ENCODE results near the gene SENP1. TPM values are rescaled to one million over a fixed set of nuclear protein-coding genes. Genes with fewer than 3 reads are reported as not detected.
"Not testable (repeated sequence)": the region's sequence is repeated elsewhere in the genome, so short reads cannot be mapped to it uniquely, and the experiment has no call there.

The SENP1 gene
- total and polyA plus RNA-seq, 12 donors, result 2.1 to 10.7 (median 8.5) TPM

- intact Hi-C loops (cut with DNase I), result loop anchor here in 1 of 10 donors (5.0 kb wide), 1 partner anchor 36 kb away; no protein-coding TSS in a partner anchor
- Histone ChIP-seq H3K36me3 (no peaks in the 10 kb centered on the region), H3K4me1 (peaks cover 0 to 24% (median 9%) of the 10 kb centered on the region in 9 donors), H3K27ac (no peak overlapping the region), H3K27me3 (no peaks in the 10 kb centered on the region), H3K9me3 (no peaks in the 10 kb centered on the region), H3K4me3 (no peak overlapping the region)
- DNase-seq (no peak), ATAC-seq (no peak)
- 82 to 85% methylated on average over 1 of the region's 1 CpG for WGBS, 2 donors
- TF ChIP-seq, protein P1, sequence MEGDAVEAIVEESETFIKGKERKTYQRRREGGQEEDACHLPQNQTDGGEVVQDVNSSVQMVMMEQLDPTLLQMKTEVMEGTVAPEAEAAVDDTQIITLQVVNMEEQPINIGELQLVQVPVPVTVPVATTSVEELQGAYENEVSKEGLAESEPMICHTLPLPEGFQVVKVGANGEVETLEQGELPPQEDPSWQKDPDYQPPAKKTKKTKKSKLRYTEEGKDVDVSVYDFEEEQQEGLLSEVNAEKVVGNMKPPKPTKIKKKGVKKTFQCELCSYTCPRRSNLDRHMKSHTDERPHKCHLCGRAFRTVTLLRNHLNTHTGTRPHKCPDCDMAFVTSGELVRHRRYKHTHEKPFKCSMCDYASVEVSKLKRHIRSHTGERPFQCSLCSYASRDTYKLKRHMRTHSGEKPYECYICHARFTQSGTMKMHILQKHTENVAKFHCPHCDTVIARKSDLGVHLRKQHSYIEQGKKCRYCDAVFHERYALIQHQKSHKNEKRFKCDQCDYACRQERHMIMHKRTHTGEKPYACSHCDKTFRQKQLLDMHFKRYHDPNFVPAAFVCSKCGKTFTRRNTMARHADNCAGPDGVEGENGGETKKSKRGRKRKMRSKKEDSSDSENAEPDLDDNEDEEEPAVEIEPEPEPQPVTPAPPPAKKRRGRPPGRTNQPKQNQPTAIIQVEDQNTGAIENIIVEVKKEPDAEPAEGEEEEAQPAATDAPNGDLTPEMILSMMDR (IDR thresholded peaks at IDR 0.05), result no peak
Measured at GRCh38 chr12:48115957-48116356, 10.1 kb upstream of the SENP1 start.

DNA sequence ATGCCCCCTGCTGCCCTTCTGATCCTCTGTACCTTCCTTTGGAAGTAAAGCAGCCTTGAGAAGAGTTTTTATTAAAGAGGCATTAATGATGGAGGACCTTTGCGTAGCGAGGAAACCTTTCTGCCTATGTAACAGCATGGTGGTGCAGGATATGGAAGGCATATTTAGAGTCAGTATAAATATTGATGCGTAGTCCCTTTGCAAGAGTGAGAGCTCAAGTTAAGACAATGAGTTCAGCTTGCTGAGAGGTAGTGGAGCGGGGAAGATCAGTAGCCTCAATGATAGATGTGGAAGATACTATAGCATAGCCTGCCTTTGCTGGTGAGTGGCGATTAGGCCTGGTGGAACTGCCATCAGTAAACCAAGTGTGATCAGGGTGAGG, 5.4 kb upstream of the SENP1 start:
- 97 to 98% methylated on average over 5 of the region's 5 CpGs for WGBS, 2 donors
- H3K27me3 ChIP-seq, result not testable (repeated sequence)

GRCh38 chr12:48110691-48111311, 4.9 kb upstream of the SENP1 start:
- H3K9me3 ChIP-seq, result no peaks in the 10 kb centered on the region
- H3K36me3 ChIP-seq, result no peaks in the 10 kb centered on the region
- 79 to 90% methylated on average over 1 of the region's 1 CpG for WGBS, 2 donors
- TF ChIP-seq, protein P1 (IDR thresholded peaks at IDR 0.05), result no peak
- no peaks in the 10 kb centered on the region for H3K27me3 ChIP-seq
- ATAC-seq (no peak), DNase-seq (no peak)
- H3K4me3 ChIP-seq, result no peak overlapping the region
- H3K27ac ChIP-seq, result no peak overlapping the region
- intact Hi-C loops (cut with DNase I), result no loop called here
- peaks cover 0 to 10% (median 9%) of the 10 kb centered on the region in 9 donors for H3K4me1 ChIP-seq

More for the DNA sequence above, 5.4 kb upstream of the SENP1 start:
- DNase-seq; ATAC-seq; H3K4me3 ChIP-seq; H3K36me3 ChIP-seq; intact Hi-C loops (cut with DNase I); H3K4me1 ChIP-seq; H3K9me3 ChIP-seq; H3K27ac ChIP-seq: not testable (repeated sequence)

DNA sequence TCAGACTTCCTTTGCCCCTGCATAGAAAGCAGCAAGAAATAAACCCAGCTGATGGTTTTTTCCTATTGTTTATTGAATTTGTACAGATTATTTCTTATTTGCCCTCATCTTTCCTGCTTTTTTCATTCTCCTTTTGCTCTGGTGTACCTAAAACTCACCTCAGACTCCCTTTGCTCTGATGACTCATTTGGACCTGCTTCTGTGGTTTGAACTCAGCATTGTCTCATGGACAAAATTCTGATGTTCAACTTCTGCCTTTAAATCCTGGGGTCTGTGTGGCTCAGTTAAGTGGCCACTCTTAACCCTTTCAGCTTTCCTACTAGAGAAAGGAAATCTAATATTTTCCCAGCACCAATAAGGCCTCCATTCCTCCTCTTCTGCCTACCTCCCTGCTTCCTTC, 3.5 kb upstream of the SENP1 start:
- Histone ChIP-seq H3K27ac (no peak overlapping the region), H3K27me3 (no peaks in the 10 kb centered on the region), H3K9me3 (no peaks in the 10 kb centered on the region), H3K4me3 (no peak overlapping the region), H3K4me1 (peaks cover 0 to 20% (median 17%) of the 10 kb centered on the region in 9 donors), H3K36me3 (no peaks in the 10 kb centered on the region)
- DNase-seq (no peak), ATAC-seq (no peak)
- intact Hi-C loops (cut with DNase I), result loop anchor here in 5 of 10 donors (5.0 to 10.0 kb wide), 2 partner anchors 45 to 48 kb away; partner anchors contain the start of gene ASB8 (in 5 of the 5)
- TF ChIP-seq, protein P1 (IDR thresholded peaks at IDR 0.05), result no peak

Data from heart right ventricle (tissue), 16 donors.